GM20431 (cell line): ENCODE measurements around the gene HSPB9.

ENCODE experiments used
- in situ Hi-C: fragments of 300-500 bp; cut with MseI, MboI; formaldehyde crosslinking; loops from one replicate; pipeline ENCODE4 v1.15.0; 2020; ENCODE audit warnings: low sequenced_read_pairs; ENCODE audit not compliant: unreplicated experiment

Gene HSPB9

GRCh38 chr17:42117397-42118125, 5.0 kb upstream of the HSPB9 start:
- in situ Hi-C loops: loop anchor here (10.0 kb wide), 1 partner anchor 153 kb away; the partner anchor contains the start of gene CNP

GRCh38 chr17:42118126-42118510, 4.5 kb upstream of the HSPB9 start:
- in situ Hi-C loops: loop anchor here (10.0 kb wide), 1 partner anchor 153 kb away; the partner anchor contains the start of gene CNP

GRCh38 chr17:42118545-42118944, 4.1 kb upstream of the HSPB9 start:
- in situ Hi-C loops: loop anchor here (10.0 kb wide), 1 partner anchor 154 kb away; the partner anchor contains the start of gene CNP

GRCh38 chr17:42119301-42119700, 3.3 kb upstream of the HSPB9 start:
- in situ Hi-C loops: loop anchor here (10.0 kb wide), 1 partner anchor 154 kb away; the partner anchor contains the start of gene CNP

GRCh38 chr17:42120161-42120769, 2.3 kb upstream of the HSPB9 start:
- in situ Hi-C loops: no loop called here

- in situ Hi-C loops: no loop called here
Observed at GRCh38 chr17:42120770-42121769, 1.5 kb upstream of the HSPB9 start, which contains the start of gene KAT2A. TSS of gene KAT2A (minus strand) at chr17:42121367. CDS start at chr17:42121304, 63 bp downstream.

- in situ Hi-C loops: no loop called here
Observed at GRCh38 chr17:42124256-42124655, 1.7 kb downstream of the HSPB9 start.

GRCh38 chr17:42125565-42125964, 3.0 kb downstream of the HSPB9 start:
- in situ Hi-C loops: no loop called here

GRCh38 chr17:42126836-42127235, 4.2 kb downstream of the HSPB9 start:
- in situ Hi-C loops: no loop called here

- in situ Hi-C loops: no loop called here
Observed at GRCh38 chr17:42127414-42127813, 4.8 kb downstream of the HSPB9 start.

- in situ Hi-C loops: no loop called here
Observed at GRCh38 chr17:42129109-42129837, 6.7 kb downstream of the HSPB9 start.

- in situ Hi-C loops: no loop called here
Observed at GRCh38 chr17:42130310-42130936, 7.8 kb downstream of the HSPB9 start.

GRCh38 chr17:42131232-42131631, 8.6 kb downstream of the HSPB9 start:
- in situ Hi-C loops: no loop called here

- in situ Hi-C loops: no loop called here
Observed at GRCh38 chr17:42131981-42132432, 9.4 kb downstream of the HSPB9 start.

GRCh38 chr17:42132941-42133340, 10.3 kb downstream of the HSPB9 start:
- in situ Hi-C loops: no loop called here

- in situ Hi-C loops: no loop called here
Observed at GRCh38 chr17:42133461-42134041, 10.9 kb downstream of the HSPB9 start.

- in situ Hi-C loops: no loop called here
Observed at GRCh38 chr17:42135151-42135550, 12.5 kb downstream of the HSPB9 start.
